Astrocyte (in vitro differentiated cells and primary cell): ENCODE data around the gene TMEM120B. TPM values are rescaled to one million over a fixed set of nuclear protein-coding genes. Genes with fewer than 3 reads are reported as not detected.
"Not testable (repeated sequence)": the region's sequence is repeated elsewhere in the genome, so short reads cannot be mapped to it uniquely, and the experiment has no call there.

Experiments
- DNase-seq: peaks from one replicate; pipeline ENCODE4 v3.0.0-alpha.2; 2010; ENCODE audit warnings: low read depth
- FAIRE-seq: peaks from 2 replicates; lab custom pipeline; 2011; peaks lifted over from hg19 to GRCh38; lab: Jason Lieb, UNC
- H2AFZ ChIP-seq: 2 replicates; pipeline ENCODE4 v1.6.0; 2012; ENCODE audit warnings: low read depth, low read length, inconsistent platforms
- H3K27ac ChIP-seq: 2 replicates; pipeline ENCODE4 v1.5.1; 2011; ENCODE audit warnings: low read depth, low read length, inconsistent platforms
- H3K27me3 ChIP-seq: 2 replicates; pipeline ENCODE4 v1.6.0; 2011; ENCODE audit warnings: low read length, inconsistent platforms; ENCODE audit not compliant: insufficient read depth
- H3K36me3 ChIP-seq: 2 replicates; pipeline ENCODE4 v1.5.1; 2011; ENCODE audit warnings: low read length, inconsistent platforms; ENCODE audit not compliant: insufficient read depth
- H3K4me1 ChIP-seq: 2 replicates; pipeline ENCODE4 v1.5.1; 2011; ENCODE audit warnings: low read length, inconsistent platforms; ENCODE audit not compliant: insufficient read depth
- H3K4me2 ChIP-seq: 2 replicates; pipeline ENCODE4 v1.6.0; 2012; ENCODE audit warnings: low read length, inconsistent platforms
- H3K4me3 ChIP-seq: 2 replicates; pipeline ENCODE4 v1.5.1; 2011; ENCODE audit warnings: low read depth, mild to moderate bottlenecking, low read length, inconsistent platforms; ENCODE audit not compliant: insufficient read depth
- H3K79me2 ChIP-seq: 2 replicates; pipeline ENCODE4 v1.6.0; 2012; ENCODE audit warnings: mild to moderate bottlenecking, low read length, inconsistent platforms; ENCODE audit not compliant: insufficient read depth
- H3K9ac ChIP-seq: 2 replicates; pipeline ENCODE4 v1.6.0; 2012; ENCODE audit warnings: mild to moderate bottlenecking, low read length, inconsistent platforms
- H3K9me3 ChIP-seq: 2 replicates; pipeline ENCODE4 v1.5.1; 2012; ENCODE audit warnings: low read depth, mild to moderate bottlenecking, low read length, inconsistent platforms; ENCODE audit not compliant: insufficient read depth
- H4K20me1 ChIP-seq: 2 replicates; pipeline ENCODE4 v1.6.0; 2012; ENCODE audit warnings: low read length, inconsistent platforms; ENCODE audit not compliant: insufficient read depth
- H3K27ac Mint-ChIP-seq: one replicate; pipeline ENCODE4 v1.8.0; 2021; ENCODE audit warnings: mild to moderate bottlenecking, mixed read lengths; ENCODE audit not compliant: unreplicated experiment
- H3K27me3 Mint-ChIP-seq: one replicate; pipeline ENCODE4 v1.8.0; 2021; ENCODE audit warnings: low read depth, mixed read lengths; ENCODE audit not compliant: unreplicated experiment
- H3K36me3 Mint-ChIP-seq: one replicate; pipeline ENCODE4 v1.8.0; 2021; ENCODE audit warnings: low read depth, mixed read lengths; ENCODE audit not compliant: unreplicated experiment
- H3K4me1 Mint-ChIP-seq: one replicate; pipeline ENCODE4 v1.8.0; 2021; ENCODE audit warnings: low read depth, mixed read lengths; ENCODE audit not compliant: unreplicated experiment
- H3K4me3 Mint-ChIP-seq: one replicate; pipeline ENCODE4 v1.8.0; 2021; ENCODE audit warnings: mild to moderate bottlenecking, moderate library complexity, mixed read lengths; ENCODE audit not compliant: unreplicated experiment
- H3K9me3 Mint-ChIP-seq: one replicate; pipeline ENCODE4 v1.8.0; 2021; ENCODE audit warnings: mild to moderate bottlenecking, mixed read lengths; ENCODE audit not compliant: unreplicated experiment
- EZH2 ChIP-seq: IDR thresholded peaks from 2 replicates; pipeline ENCODE4 v1.6.1; 2012; ENCODE audit warnings: mild to moderate bottlenecking, low read length, inconsistent platforms; ENCODE audit not compliant: insufficient read depth
- total RNA-seq: library from RNA; stranded (reverse); gene quantifications from 2 replicates; pipeline ENCODE4 v1.2.1, GENCODE V29; 2021
- TF ChIP-seq, protein P1 (sequence below): IDR thresholded peaks from 2 replicates; pipeline ENCODE4 v1.5.1; 2011; ENCODE audit warnings: low read depth, mild to moderate bottlenecking, inconsistent platforms, low read length, moderate library complexity; ENCODE audit not compliant: insufficient read depth

The TMEM120B gene
- total RNA-seq, 1 donor from 2014 or later: 36.0 TPM

DNA sequence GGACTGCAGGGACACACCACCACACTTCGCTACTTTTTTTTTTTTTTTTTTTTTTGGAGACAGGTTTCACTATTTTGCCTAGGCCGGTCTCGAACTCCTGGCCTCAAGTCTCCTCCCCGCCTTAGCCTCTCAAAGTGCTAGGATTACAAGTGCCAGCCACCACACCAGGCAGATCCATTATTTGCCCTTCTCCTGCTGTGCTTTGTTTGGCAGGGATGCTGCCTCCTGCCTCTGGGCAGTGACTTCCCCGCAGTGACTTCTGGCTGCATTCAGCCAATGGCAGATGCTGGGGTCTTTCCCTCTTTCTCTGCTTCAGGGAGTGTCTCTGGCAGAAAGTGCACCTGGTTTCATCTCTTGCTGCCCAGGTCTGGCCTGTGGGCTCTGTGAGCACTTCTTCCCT lies 36.4 kb upstream of the TMEM120B start:
- Mint-ChIP-seq H3K4me1 (peaks cover 2% of the 10 kb centered on the region), H3K27ac (no peak overlapping the region), H3K4me3 (no peak overlapping the region), H3K27me3 (peaks cover 2% of the 10 kb centered on the region), H3K36me3 (no peaks in the 10 kb centered on the region), H3K9me3 (no peaks in the 10 kb centered on the region)
- Histone ChIP-seq H3K27ac (no peak overlapping the region), H3K4me1 (peaks cover 6% of the 10 kb centered on the region), H4K20me1 (no peaks in the 10 kb centered on the region), H3K4me2 (no peak overlapping the region), H3K36me3 (no peaks in the 10 kb centered on the region), H3K9ac (no peak overlapping the region), H2AFZ (no peak overlapping the region), H3K4me3 (no peak overlapping the region), H3K27me3 (no peaks in the 10 kb centered on the region), H3K9me3 (no peaks in the 10 kb centered on the region), H3K79me2 (no peaks in the 10 kb centered on the region)
- no peak for DNase-seq
- FAIRE-seq: no peak
- TF ChIP-seq, protein P1, sequence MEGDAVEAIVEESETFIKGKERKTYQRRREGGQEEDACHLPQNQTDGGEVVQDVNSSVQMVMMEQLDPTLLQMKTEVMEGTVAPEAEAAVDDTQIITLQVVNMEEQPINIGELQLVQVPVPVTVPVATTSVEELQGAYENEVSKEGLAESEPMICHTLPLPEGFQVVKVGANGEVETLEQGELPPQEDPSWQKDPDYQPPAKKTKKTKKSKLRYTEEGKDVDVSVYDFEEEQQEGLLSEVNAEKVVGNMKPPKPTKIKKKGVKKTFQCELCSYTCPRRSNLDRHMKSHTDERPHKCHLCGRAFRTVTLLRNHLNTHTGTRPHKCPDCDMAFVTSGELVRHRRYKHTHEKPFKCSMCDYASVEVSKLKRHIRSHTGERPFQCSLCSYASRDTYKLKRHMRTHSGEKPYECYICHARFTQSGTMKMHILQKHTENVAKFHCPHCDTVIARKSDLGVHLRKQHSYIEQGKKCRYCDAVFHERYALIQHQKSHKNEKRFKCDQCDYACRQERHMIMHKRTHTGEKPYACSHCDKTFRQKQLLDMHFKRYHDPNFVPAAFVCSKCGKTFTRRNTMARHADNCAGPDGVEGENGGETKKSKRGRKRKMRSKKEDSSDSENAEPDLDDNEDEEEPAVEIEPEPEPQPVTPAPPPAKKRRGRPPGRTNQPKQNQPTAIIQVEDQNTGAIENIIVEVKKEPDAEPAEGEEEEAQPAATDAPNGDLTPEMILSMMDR: no peak
- no peak for TF ChIP-seq EZH2

DNA sequence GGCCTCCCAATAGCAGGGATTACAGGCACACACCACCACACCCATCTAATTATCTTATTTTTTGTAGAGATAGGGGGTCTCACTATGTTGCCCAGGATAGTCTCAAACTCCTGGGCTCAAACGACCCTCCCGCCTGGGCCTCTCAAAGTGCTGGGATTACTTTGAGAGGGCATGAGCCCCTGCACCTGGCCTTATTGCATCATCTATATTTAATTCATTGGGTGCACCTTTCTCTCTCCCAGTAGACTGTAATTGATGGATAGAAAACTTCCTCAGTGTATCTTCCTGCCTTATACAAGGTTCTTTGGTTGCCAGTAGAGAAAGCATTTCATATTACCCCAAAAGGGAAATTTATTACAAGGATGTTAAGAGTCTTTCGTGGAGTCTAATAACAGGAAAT lies 34.2 kb upstream of the TMEM120B start:
- no peak overlapping the region for H3K4me3 ChIP-seq
- H3K27ac ChIP-seq: no peak overlapping the region
- no peaks in the 10 kb centered on the region for H3K9me3 Mint-ChIP-seq
- FAIRE-seq: no peak
- H3K4me1 ChIP-seq: no peaks in the 10 kb centered on the region
- H3K4me1 Mint-ChIP-seq: no peaks in the 10 kb centered on the region
- no peaks in the 10 kb centered on the region for H4K20me1 ChIP-seq
- H3K4me3 Mint-ChIP-seq: no peak overlapping the region
- H3K36me3 Mint-ChIP-seq: no peaks in the 10 kb centered on the region
- H3K27me3 Mint-ChIP-seq: peaks cover 2% of the 10 kb centered on the region
- no peak overlapping the region for H3K9ac ChIP-seq
- no peaks in the 10 kb centered on the region for H3K9me3 ChIP-seq
- no peak for DNase-seq
- H3K27ac Mint-ChIP-seq: no peak overlapping the region
- no peaks in the 10 kb centered on the region for H3K36me3 ChIP-seq
- TF ChIP-seq EZH2: no peak
- TF ChIP-seq, protein P1: no peak
- no peak overlapping the region for H2AFZ ChIP-seq
- no peaks in the 10 kb centered on the region for H3K79me2 ChIP-seq
- no peak overlapping the region for H3K4me2 ChIP-seq
- H3K27me3 ChIP-seq: no peaks in the 10 kb centered on the region

GRCh38 chr12:121678716-121679300 lies 33.7 kb upstream of the TMEM120B start:
- no peaks in the 10 kb centered on the region for H3K9me3 Mint-ChIP-seq
- FAIRE-seq (no peak), DNase-seq (no peak)
- Histone ChIP-seq H2AFZ (no peak overlapping the region), H3K9ac (no peak overlapping the region), H3K36me3 (no peaks in the 10 kb centered on the region), H4K20me1 (no peaks in the 10 kb centered on the region), H3K9me3 (no peaks in the 10 kb centered on the region), H3K79me2 (no peaks in the 10 kb centered on the region), H3K4me1 (no peaks in the 10 kb centered on the region), H3K27me3 (no peaks in the 10 kb centered on the region), H3K27ac (no peak overlapping the region), H3K4me3 (no peak overlapping the region), H3K4me2 (no peak overlapping the region)
- peak overlapping the region; percentile 16 for H3K4me3 Mint-ChIP-seq
- TF ChIP-seq, protein P1: no peak
- TF ChIP-seq EZH2: no peak
- no peak overlapping the region for H3K27ac Mint-ChIP-seq
- H3K4me1 Mint-ChIP-seq: no peaks in the 10 kb centered on the region
- H3K27me3 Mint-ChIP-seq: peaks cover 2% of the 10 kb centered on the region
- no peaks in the 10 kb centered on the region for H3K36me3 Mint-ChIP-seq

DNA sequence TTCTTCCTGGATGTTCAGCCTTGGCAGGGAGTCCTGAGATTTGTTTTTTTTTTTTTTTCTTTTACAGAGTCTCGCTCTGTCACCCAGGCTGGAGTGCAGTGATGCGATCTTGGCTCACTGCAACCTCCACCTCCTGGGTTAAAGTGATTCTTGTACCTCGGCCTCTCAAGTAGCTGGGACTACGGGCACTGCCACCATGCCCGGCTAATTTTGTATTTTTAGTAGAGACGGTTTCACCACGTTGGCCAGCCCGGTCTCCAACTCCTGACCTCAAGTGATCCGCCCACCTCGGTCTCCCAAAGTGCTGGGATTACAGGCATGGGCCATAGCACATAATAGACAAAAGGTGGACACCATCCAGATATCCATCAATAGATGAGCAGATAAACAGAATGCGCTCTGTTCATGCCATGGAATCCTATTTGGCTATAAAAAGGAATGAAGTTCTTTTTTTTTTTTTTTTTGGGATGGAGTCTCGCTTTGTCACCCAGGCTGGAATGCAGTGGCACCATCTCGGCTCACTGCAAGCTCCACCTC lies 32.8 kb upstream of the TMEM120B start:
- not testable (repeated sequence) for H3K4me2 ChIP-seq, H3K9ac ChIP-seq, H3K27ac Mint-ChIP-seq, H3K27me3 Mint-ChIP-seq, H3K27me3 ChIP-seq, H3K79me2 ChIP-seq, H3K36me3 Mint-ChIP-seq, H3K4me3 Mint-ChIP-seq, H4K20me1 ChIP-seq, FAIRE-seq, H3K9me3 ChIP-seq, H3K9me3 Mint-ChIP-seq, H3K27ac ChIP-seq, H2AFZ ChIP-seq, H3K4me3 ChIP-seq, H3K4me1 ChIP-seq, H3K36me3 ChIP-seq, DNase-seq, H3K4me1 Mint-ChIP-seq
